Endothelial cell of umbilical vein (primary cell): ENCODE results near the gene MORN3. TPM values are rescaled to one million over a fixed set of nuclear protein-coding genes. Genes with fewer than 3 reads are reported as not detected.

Source experiments
- BruUV-seq: library from RNA; stranded (reverse); fragments of 400-500 nt; replicated peaks from 2 replicates; lab custom pipeline; 2021; lab: Mats Ljungman, UMichigan
- CTCF ChIA-PET: fragments of 300-600, 350-600 bp; sonication (Branson Sonifier 250); formaldehyde crosslinking; loops from one replicate; lab custom pipeline; 2021; ENCODE audit warnings: antibody characterized with exemption, inconsistent platforms; lab: Charles Lee
- POLR2A ChIA-PET: fragments of 300-600, 350-600 bp; sonication (Branson Sonifier 250); formaldehyde crosslinking; loops from one replicate; lab custom pipeline; 2021; ENCODE audit warnings: antibody characterized with exemption, inconsistent platforms; lab: Charles Lee
- DNase-seq: peaks from one replicate; pipeline ENCODE4 v3.0.0-alpha.2; 2011; ENCODE audit warnings: low read depth, low spot score
- FAIRE-seq: peaks from 2 replicates; lab custom pipeline; 2011; peaks lifted over from hg19 to GRCh38; lab: Jason Lieb, UNC
- H2AFZ ChIP-seq: 2 replicates; pipeline ENCODE4 v1.6.0; 2012; ENCODE audit warnings: low read depth, low read length, control low read depth, inconsistent platforms
- H3K27ac ChIP-seq: 2 replicates; pipeline ENCODE4 v1.5.1; 2011; ENCODE audit warnings: low read depth, mild to moderate bottlenecking, control low read depth, low read length, moderate library complexity; ENCODE audit not compliant: insufficient read depth
- H3K27me3 ChIP-seq, 2 experiments: 2 replicates each; pipeline versions ENCODE4 v1.6.0 to v1.6.1; 2011; ENCODE audit warnings: low read length in 2 of 2, mixed read lengths in 1 of 2; ENCODE audit not compliant: control insufficient read depth in 2 of 2, insufficient read depth in 2 of 2
- H3K36me3 ChIP-seq, 2 experiments: 2 replicates in 1 of 2; 3 replicates in 1 of 2; pipeline ENCODE4 v1.5.1; 2011; ENCODE audit warnings: low read length in 2 of 2, mild to moderate bottlenecking in 1 of 2, moderate library complexity in 1 of 2; ENCODE audit not compliant: control insufficient read depth in 2 of 2, insufficient read depth in 2 of 2; ENCODE audit errors: extremely low read depth in 1 of 2
- H3K4me1 ChIP-seq: 3 replicates; pipeline ENCODE4 v1.5.1; 2011; ENCODE audit warnings: mild to moderate bottlenecking, low read length; ENCODE audit not compliant: control insufficient read depth, insufficient read depth; ENCODE audit errors: extremely low read depth
- H3K4me2 ChIP-seq: 2 replicates; pipeline ENCODE4 v1.6.1; 2011; ENCODE audit warnings: low read length, control low read depth, mixed read lengths; ENCODE audit not compliant: insufficient read depth
- H3K4me3 ChIP-seq, 3 experiments: fragments of 200-600 bp in 1 of 3; sonication (generic), shearing (Covaris generic) in 1 of 3; replicated peaks in 1 of 3; 2 replicates each; pipeline ENCODE4 v1.5.1; 2011 to 2016; ENCODE audit warnings: control low read depth in 3 of 3, low read length in 3 of 3, mild to moderate bottlenecking in 2 of 3, inconsistent platforms in 1 of 3, low read depth in 1 of 3, moderate library complexity in 1 of 3; ENCODE audit not compliant: insufficient read depth in 1 of 3
- H3K79me2 ChIP-seq: 2 replicates; pipeline ENCODE4 v1.6.0; 2012; ENCODE audit warnings: low read length, inconsistent platforms; ENCODE audit not compliant: control insufficient read depth, insufficient read depth
- H3K9ac ChIP-seq: replicated peaks from 2 replicates; pipeline ENCODE3; 2011; ENCODE audit warnings: low read length, control low read depth; ENCODE audit not compliant: insufficient read depth; ENCODE audit errors: extremely low read depth
- H3K9me1 ChIP-seq: replicated peaks from 3 replicates; pipeline ENCODE4 v1.6.0; 2011; ENCODE audit warnings: mild to moderate bottlenecking, low read length; ENCODE audit not compliant: control insufficient read depth, insufficient read depth; ENCODE audit errors: extremely low read depth
- H3K9me3 ChIP-seq: replicated peaks from 2 replicates; pipeline ENCODE4 v1.5.1; 2012; ENCODE audit warnings: low read length, inconsistent platforms; ENCODE audit not compliant: control insufficient read depth, insufficient read depth
- H4K20me1 ChIP-seq: replicated peaks from 2 replicates; pipeline ENCODE3; 2011; ENCODE audit warnings: mild to moderate bottlenecking, low read length; ENCODE audit not compliant: control insufficient read depth, insufficient read depth; ENCODE audit errors: extremely low read depth
- CTCF ChIP-seq, 2 donors: IDR thresholded peaks; 1 replicate in 1 of 2; 2 replicates in 1 of 2; pipeline ENCODE4 v1.5.1; 2011; ENCODE audit warnings: low read length in 2 of 2, mild to moderate bottlenecking in 2 of 2, moderate library complexity in 2 of 2, control low read depth in 1 of 2, inconsistent platforms in 1 of 2, low read depth in 1 of 2; ENCODE audit not compliant: insufficient read depth in 1 of 2; ENCODE audit errors: extremely low read depth in 1 of 2
- EZH2 ChIP-seq: IDR thresholded peaks from 2 replicates; pipeline ENCODE4 v1.6.1; 2012; ENCODE audit warnings: borderline replicate concordance, low read depth, mild to moderate bottlenecking, moderate library complexity, low read length, inconsistent platforms; ENCODE audit not compliant: severe bottlenecking
- FOS ChIP-seq: IDR thresholded peaks from 2 replicates; pipeline ENCODE4 v1.6.1; 2011; ENCODE audit warnings: mild to moderate bottlenecking, low read length, moderate library complexity, borderline replicate concordance; ENCODE audit not compliant: insufficient read depth
- GATA2 ChIP-seq: IDR thresholded peaks from 2 replicates; pipeline ENCODE4 v1.7.0; 2011; ENCODE audit warnings: low read depth, mild to moderate bottlenecking, moderate library complexity, mixed read lengths, low read length; ENCODE audit not compliant: insufficient read length, insufficient read depth
- JUN ChIP-seq: IDR thresholded peaks from 2 replicates; pipeline ENCODE4 v1.6.1; 2011; ENCODE audit warnings: borderline replicate concordance, low read depth; ENCODE audit not compliant: insufficient read length, insufficient read depth
- MAX ChIP-seq: IDR thresholded peaks from 2 replicates; pipeline ENCODE4 v1.6.1; 2011; ENCODE audit not compliant: insufficient read depth, insufficient read length
- MYC ChIP-seq: IDR thresholded peaks from one replicate; pipeline ENCODE4 v1.6.1; 2011; ENCODE audit warnings: mild to moderate bottlenecking, low read depth, low read length
- POLR2A ChIP-seq: IDR thresholded peaks from 2 replicates; pipeline ENCODE4 v1.6.1; 2012; ENCODE audit warnings: low read depth, mild to moderate bottlenecking, control low read depth, low read length
- POLR2AphosphoS5 ChIP-seq: IDR thresholded peaks from 2 replicates; pipeline ENCODE4 v1.6.1; 2012; ENCODE audit warnings: low read depth, mild to moderate bottlenecking, control low read depth, low read length, moderate library complexity; ENCODE audit not compliant: insufficient read depth
- dilution Hi-C: fragments of 300-500 bp; cut with MboI; formaldehyde crosslinking; loops from one replicate; pipeline ENCODE4 v1.15.0; 2019; ENCODE audit warnings: low sequenced_read_pairs; ENCODE audit not compliant: extremely low pct_ligation_motif_present
- intact Hi-C: fragments of 100-400 bp; cut with micrococcal nuclease; formaldehyde crosslinking; loops from one replicate; pipeline ENCODE4 v1.10.0; 2022
- polyA plus RNA-seq, 4 experiments: library from polyadenylated mRNA; depleted of rRNA in 3 of 4; stranded (reverse) in 3 of 4; unstranded in 1 of 4; fragments of >200 nt; gene quantifications; 2 replicates each; pipeline versions ENCODE4 v1.2.1 to v1.2.3, GENCODE V29; 2011 to 2012; ENCODE audit warnings: missing spikeins in 1 of 4
- total RNA-seq: library from RNA; stranded (reverse); gene quantifications from 2 replicates; pipeline ENCODE4 v1.2.3, GENCODE V29; 2021

Gene MORN3
- total and polyA plus RNA-seq, 2 donors (not counting 3 experiments of a cell fraction or from before 2014, with no cell fraction given), result 0.66 to 0.73 TPM

DNA sequence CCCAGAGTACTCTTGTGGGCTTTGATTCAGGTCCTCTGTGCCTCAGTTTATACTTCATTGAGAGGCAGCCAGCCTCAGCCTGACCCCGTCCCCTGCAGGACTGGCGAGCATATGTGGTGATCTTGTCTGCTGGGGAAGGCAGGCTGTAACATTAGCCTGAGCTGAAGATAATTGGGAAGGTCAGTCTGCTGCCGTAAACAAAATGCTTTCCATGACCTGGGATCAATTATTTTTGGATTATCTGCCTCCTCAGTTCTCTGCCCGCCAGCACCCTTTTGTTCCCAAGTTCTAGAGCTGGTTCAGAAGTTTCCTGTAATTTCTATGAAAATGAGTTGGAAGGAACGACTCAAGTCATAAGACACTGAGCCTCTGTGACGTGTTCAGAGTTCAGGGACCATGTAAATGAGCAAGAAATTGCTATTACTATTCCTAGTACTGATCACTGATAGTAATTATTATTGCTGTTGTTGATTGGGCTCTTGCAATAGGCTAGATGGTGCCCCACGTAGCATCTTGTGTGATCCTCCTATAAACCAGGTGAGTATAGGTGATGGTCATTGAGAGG is 38.6 kb downstream of the MORN3 start:
- ChIA-PET CTCF (interaction anchor here (1.2 to 6.4 kb wide), 3 partner anchors 8 to 78 kb away, joined by 3 to 108 read pairs (median 105); partner anchors contain the start of gene MORN3), POLR2A (no interaction called here)
- Histone ChIP-seq H4K20me1 (no peaks in the 10 kb centered on the region), H3K36me3 (no peaks in the 10 kb centered on the region), H2AFZ (no peak overlapping the region), H3K4me2 (no peak overlapping the region), H3K9ac (no peak overlapping the region), H3K4me3 (no peak overlapping the region), H3K4me1 (peaks cover 45% of the 10 kb centered on the region), H3K9me3 (no peaks in the 10 kb centered on the region), H3K79me2 (peaks cover 49% of the 10 kb centered on the region), H3K9me1 (no peaks in the 10 kb centered on the region), H3K27ac (no peak overlapping the region), H3K27me3 (no peaks in the 10 kb centered on the region)
- dilution Hi-C loops (no loop called here), intact Hi-C loops (no loop called here)
- BruUV-seq, result no TSS peak
- FAIRE-seq, result no peak
- DNase-seq, result no peak
- TF ChIP-seq FOS, result no peak
- TF ChIP-seq GATA2, result no peak
- no peak for TF ChIP-seq CTCF (IDR thresholded peaks at IDR 0.05; ENCODE audit: extremely low read depth in 1 of 2, insufficient read depth in 1 of 2, low read depth in 1 of 2, low read length in 2 of 2)
- TF ChIP-seq MAX, result no peak
- TF ChIP-seq POLR2A, result no peak
- no peak for TF ChIP-seq JUN
- no peak for TF ChIP-seq EZH2
- TF ChIP-seq MYC, result no peak
- no peak for TF ChIP-seq POLR2AphosphoS5
